PC-3 (cell line): Measurements from ENCODE around the gene MRGPRX2.

ENCODE experiments used
- EZH2phosphoT487 ChIP-seq: fragments of 300-600 bp; sonication (generic); IDR thresholded peaks from 2 replicates; pipeline ENCODE4 v1.6.1; 2018; ENCODE audit warnings: mild to moderate bottlenecking, antibody characterized with exemption, low read length, borderline replicate concordance
- TF ChIP-seq, protein P1 (sequence below): fragments of 300-600 bp; sonication (generic); conservative IDR thresholded peaks from 2 replicates; pipeline ENCODE4 v1.5.1; 2017; ENCODE audit warnings: antibody characterized with exemption, low read depth, mild to moderate bottlenecking, low read length

DNA sequence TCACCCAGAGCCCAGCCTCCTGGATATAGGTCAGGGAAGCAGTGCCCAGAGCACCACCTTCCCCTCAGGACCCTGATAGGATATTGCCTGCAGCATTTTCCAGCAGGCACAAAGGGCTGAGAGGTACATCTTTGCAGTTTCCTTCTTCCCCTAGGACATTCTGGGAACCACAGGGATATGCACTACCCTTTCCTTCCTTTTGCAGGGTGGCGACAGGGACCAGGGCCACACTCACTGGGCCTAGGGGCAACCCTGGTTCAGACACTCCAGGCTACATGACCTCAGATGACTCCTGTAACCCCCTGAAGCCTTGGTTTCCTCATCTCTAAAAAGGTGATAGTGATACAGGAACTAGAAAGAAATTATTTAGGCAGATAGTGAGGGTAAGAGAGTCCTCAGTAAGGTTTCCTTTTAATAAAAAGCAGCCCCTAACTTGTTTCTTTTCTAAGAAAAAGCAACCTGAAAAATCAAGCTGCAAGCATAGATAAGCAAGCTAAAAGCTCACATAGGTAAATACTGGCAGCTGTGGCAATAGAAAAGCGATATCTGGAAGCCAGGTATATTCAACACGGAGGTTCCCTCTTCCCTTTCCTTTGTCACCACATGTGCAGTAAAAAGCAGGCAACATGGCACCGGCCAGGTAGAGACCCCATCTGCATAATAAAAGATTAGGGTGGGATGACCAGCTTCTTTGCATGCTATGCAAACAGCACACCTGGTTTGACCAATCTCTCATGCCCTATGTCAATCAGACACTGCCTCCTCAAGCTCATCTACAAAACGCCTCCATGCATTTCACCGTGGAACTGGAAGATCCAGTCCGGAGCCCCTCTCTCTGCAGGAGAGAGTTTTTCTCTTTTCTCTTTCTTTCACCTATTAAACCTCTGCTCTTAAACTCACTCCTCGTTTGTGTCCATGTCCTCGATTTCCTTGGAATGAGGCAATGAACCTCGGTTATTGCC, 13.2 kb upstream of the MRGPRX2 start:
- no peak for TF ChIP-seq EZH2phosphoT487
- TF ChIP-seq, protein P1, sequence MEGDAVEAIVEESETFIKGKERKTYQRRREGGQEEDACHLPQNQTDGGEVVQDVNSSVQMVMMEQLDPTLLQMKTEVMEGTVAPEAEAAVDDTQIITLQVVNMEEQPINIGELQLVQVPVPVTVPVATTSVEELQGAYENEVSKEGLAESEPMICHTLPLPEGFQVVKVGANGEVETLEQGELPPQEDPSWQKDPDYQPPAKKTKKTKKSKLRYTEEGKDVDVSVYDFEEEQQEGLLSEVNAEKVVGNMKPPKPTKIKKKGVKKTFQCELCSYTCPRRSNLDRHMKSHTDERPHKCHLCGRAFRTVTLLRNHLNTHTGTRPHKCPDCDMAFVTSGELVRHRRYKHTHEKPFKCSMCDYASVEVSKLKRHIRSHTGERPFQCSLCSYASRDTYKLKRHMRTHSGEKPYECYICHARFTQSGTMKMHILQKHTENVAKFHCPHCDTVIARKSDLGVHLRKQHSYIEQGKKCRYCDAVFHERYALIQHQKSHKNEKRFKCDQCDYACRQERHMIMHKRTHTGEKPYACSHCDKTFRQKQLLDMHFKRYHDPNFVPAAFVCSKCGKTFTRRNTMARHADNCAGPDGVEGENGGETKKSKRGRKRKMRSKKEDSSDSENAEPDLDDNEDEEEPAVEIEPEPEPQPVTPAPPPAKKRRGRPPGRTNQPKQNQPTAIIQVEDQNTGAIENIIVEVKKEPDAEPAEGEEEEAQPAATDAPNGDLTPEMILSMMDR: no peak
